K562 (cell line): ENCODE data around the gene CLDND1. TPM values are rescaled to one million over a fixed set of nuclear protein-coding genes. Genes with fewer than 3 reads are reported as not detected.

ENCODE experiments used
- ATAC-seq: fragments of 200-7000 bp; cut with Tn5 transposase; 3 replicates; pipeline ENCODE4 v1.9.1; 2020; ENCODE audit warnings: moderate library complexity
- BruUV-seq: library from RNA; stranded (reverse); fragments of 400-500 nt; replicated peaks from 2 replicates; lab custom pipeline; 2021; lab: Mats Ljungman, UMichigan
- CTCF ChIA-PET: fragments of 300-600 bp; formaldehyde crosslinking; extraction: SDS; loops from one replicate; lab custom pipeline; 2021; ENCODE audit warnings: low intra/inter-chr PET ratio; lab: Yijun Ruan, JAX
- POLR2A ChIA-PET: fragments of 300-600, 350-650 bp; sonication (Branson Sonifier 250); formaldehyde crosslinking; extraction: SDS; loops from one replicate; lab custom pipeline; 2021; ENCODE audit warnings: antibody characterized with exemption, inconsistent platforms; lab: Yijun Ruan, JAX
- DNase-seq, 4 experiments: peaks; one replicate each; pipeline versions ENCODE4 v3.0.0 to v3.0.0-alpha.2; 2011 to 2018; ENCODE audit warnings: low spot score in 3 of 4, mixed read lengths in 3 of 4; ENCODE audit errors: extremely low read depth in 1 of 4
- FAIRE-seq: peaks from 2 replicates; lab custom pipeline; 2011; peaks lifted over from hg19 to GRCh38; lab: Jason Lieb, UNC
- H2AFZ ChIP-seq: 2 replicates; pipeline ENCODE4 v1.6.0; 2011; ENCODE audit warnings: low read depth, low read length, control low read depth, inconsistent platforms
- H3K27ac ChIP-seq: fragments of 200-600 bp; 3 replicates; pipeline ENCODE4 v1.8.0; 2011; ENCODE audit warnings: low read depth, mild to moderate bottlenecking, control low read depth, inconsistent platforms, low read length, moderate library complexity, mixed read lengths; ENCODE audit errors: extremely low read depth
- H3K27me3 ChIP-seq, 2 experiments: fragments of 300-600 bp in 1 of 2; 2 replicates in 1 of 2; 3 replicates in 1 of 2; pipeline versions ENCODE4 v1.6.0 to v1.8.0; 2011; ENCODE audit warnings: inconsistent platforms in 2 of 2, low read length in 2 of 2, mild to moderate bottlenecking in 1 of 2, mixed read lengths in 1 of 2, moderate library complexity in 1 of 2; ENCODE audit not compliant: control insufficient read depth in 2 of 2, insufficient read depth in 2 of 2
- H3K36me3 ChIP-seq: fragments of 300-600 bp; 3 replicates; pipeline ENCODE4 v1.8.0; 2011; ENCODE audit warnings: mild to moderate bottlenecking, low read length, inconsistent platforms; ENCODE audit not compliant: control insufficient read depth, insufficient read depth
- H3K4me1 ChIP-seq, 2 experiments: fragments of 200-600 bp in 1 of 2; replicated peaks in 1 of 2; 2 replicates in 1 of 2; 3 replicates in 1 of 2; pipeline versions ENCODE4 v1.5.1 to v1.8.0; 2011; ENCODE audit warnings: inconsistent platforms in 2 of 2, low read length in 2 of 2, mild to moderate bottlenecking in 1 of 2, mixed read lengths in 1 of 2, moderate library complexity in 1 of 2; ENCODE audit not compliant: control insufficient read depth in 2 of 2, insufficient read depth in 2 of 2
- H3K4me2 ChIP-seq: 2 replicates; pipeline ENCODE4 v1.6.1; 2011; ENCODE audit warnings: low read length, control low read depth, inconsistent platforms, mixed read lengths; ENCODE audit not compliant: insufficient read depth
- H3K4me3 ChIP-seq: fragments of 200-600 bp; sonication (generic), shearing (Covaris generic); 2 replicates; pipeline ENCODE4 v1.5.1; 2016; ENCODE audit warnings: control low read depth, inconsistent platforms
- H3K79me2 ChIP-seq: fragments of 200-600 bp; 3 replicates; pipeline ENCODE4 v1.8.0; 2011; ENCODE audit warnings: low read length, inconsistent platforms; ENCODE audit not compliant: control insufficient read depth, insufficient read depth
- H3K9ac ChIP-seq, 2 experiments: 2 replicates each; pipeline versions ENCODE4 v1.6.0 to v1.6.1; 2011; ENCODE audit warnings: low read depth in 2 of 2, low read length in 2 of 2, control low read depth in 1 of 2, inconsistent platforms in 1 of 2, mild to moderate bottlenecking in 1 of 2, mixed read lengths in 1 of 2; ENCODE audit not compliant: insufficient read depth in 1 of 2
- H3K9me1 ChIP-seq: one replicate; pipeline ENCODE4 v1.6.0; 2011; ENCODE audit warnings: inconsistent platforms, mild to moderate bottlenecking, low read length, moderate library complexity; ENCODE audit not compliant: control insufficient read depth, insufficient read depth
- H3K9me3 ChIP-seq: replicated peaks from 2 replicates; pipeline ENCODE4 v1.5.1; 2011; ENCODE audit warnings: low read depth, low read length, inconsistent platforms; ENCODE audit not compliant: control insufficient read depth, insufficient read depth
- H4K20me1 ChIP-seq: replicated peaks from 2 replicates; pipeline ENCODE4 v1.6.1; 2011; ENCODE audit warnings: low read length, inconsistent platforms, mixed read lengths; ENCODE audit not compliant: control insufficient read depth, insufficient read depth
- BHLHE40 ChIP-seq: IDR thresholded peaks from 2 replicates; pipeline ENCODE4 v1.6.1; 2011; ENCODE audit warnings: low read length, improper control_type of control experiment
- CBX3 ChIP-seq, 2 experiments: IDR thresholded peaks; 1 replicate in 1 of 2; 2 replicates in 1 of 2; pipeline ENCODE4 v1.6.1; 2012; ENCODE audit warnings: inconsistent platforms in 2 of 2, low read length in 2 of 2, borderline replicate concordance in 1 of 2, control low read depth in 1 of 2
- CREB1 ChIP-seq, 2 experiments: sonication (generic) in 1 of 2; formaldehyde crosslinking in 1 of 2; IDR thresholded peaks; 2 replicates each; pipeline versions ENCODE4 v1.6.1 to v1.8.0; 2012 to 2022; ENCODE audit warnings: inconsistent platforms in 1 of 2, mild to moderate bottlenecking in 1 of 2, missing genetic modification reagents in 1 of 2, moderate library complexity in 1 of 2
- KDM5B ChIP-seq: fragments of 200-600 bp; sonication (generic); IDR thresholded peaks from 2 replicates; pipeline ENCODE4 v1.6.1; 2012; ENCODE audit warnings: low read depth, mild to moderate bottlenecking, moderate library complexity, low read length, control low read depth, inconsistent platforms; ENCODE audit not compliant: insufficient replicate concordance
- KLF10 ChIP-seq: fragments of 250-450 bp; sonication (Bioruptor Pico); IDR thresholded peaks from 2 replicates; pipeline ENCODE4 v1.6.1; 2021; ENCODE audit warnings: matching md5 sums
- MCM2 ChIP-seq: fragments of 450-650 bp; IDR thresholded peaks from 2 replicates; pipeline ENCODE4 v1.6.1; 2017; ENCODE audit warnings: low read depth, mild to moderate bottlenecking
- NFE2L1 ChIP-seq: fragments of 450-650 bp; IDR thresholded peaks from 2 replicates; pipeline ENCODE4 v1.6.1; 2016; ENCODE audit warnings: missing genetic modification characterization, low read depth, mild to moderate bottlenecking, missing compliant biosample characterization, moderate library complexity, borderline replicate concordance
- POLR2B ChIP-seq: fragments of 450-650 bp; IDR thresholded peaks from 2 replicates; pipeline ENCODE4 v1.6.1; 2018; ENCODE audit warnings: low read depth; ENCODE audit not compliant: partially characterized antibody
- SRF ChIP-seq, 2 experiments: fragments of 250-450, 450-650 bp in 1 of 2; sonication (Bioruptor Pico) in 1 of 2; sonication (generic) in 1 of 2; formaldehyde crosslinking; IDR thresholded peaks; 2 replicates each; pipeline versions ENCODE4 v1.5.0 to v1.5.1; 2020 to 2022; ENCODE audit warnings: mild to moderate bottlenecking in 1 of 2, missing genetic modification reagents in 1 of 2
- XRCC5 ChIP-seq: fragments of 200-400 bp; formaldehyde crosslinking; IDR thresholded peaks from 2 replicates; pipeline ENCODE4 v1.6.1; 2017; ENCODE audit warnings: low read depth, mild to moderate bottlenecking, low read length
- ZFPM2 ChIP-seq: fragments of 250-450 bp; sonication (Bioruptor Pico); IDR thresholded peaks from 2 replicates; pipeline ENCODE4 v1.5.1; 2022; ENCODE audit warnings: mild to moderate bottlenecking
- ZFX ChIP-seq: sonication (generic); formaldehyde crosslinking; IDR thresholded peaks from 2 replicates; pipeline ENCODE4 v1.8.0; 2022; ENCODE audit warnings: mild to moderate bottlenecking, missing genetic modification reagents, moderate library complexity
- WGBS: fragments of 100-300 bp; shearing (Covaris generic); methylation state at CpG from one replicate; pipeline ENCODE4 v1.1.6; 2016; ENCODE audit warnings: low coverage, mixed read lengths; ENCODE audit not compliant: insufficient coverage; ENCODE audit errors: missing lambda C conversion rate; 5-methylcytosine and 5-hydroxymethylcytosine counted together
- in situ Hi-C: fragments of 300-500 bp; cut with MboI; formaldehyde crosslinking; loops from 4 replicates; pipeline ENCODE4 v1.15.0; 2018; ENCODE audit warnings: inconsistent platforms, mixed read lengths
- intact Hi-C: fragments of 100-400 bp; cut with micrococcal nuclease; formaldehyde crosslinking; loops from 2 replicates; pipeline ENCODE4 v1.14.2; 2022
- polyA plus RNA-seq, 8 experiments: library from polyadenylated mRNA; depleted of rRNA in 4 of 8; stranded (reverse) in 5 of 8; unstranded in 3 of 8; fragments of >200 nt; fragmentation: Nextera tagmentation in 2 of 8; fragmentation: Illumina TruSeq in 1 of 8; extraction: Ambion mirVana in 2 of 8; extraction: Trizol in 1 of 8; gene quantifications; 2 replicates each; pipeline versions ENCODE4 v1.2.1 to v1.2.3, GENCODE V29; 2011 to 2014; ENCODE audit warnings: inconsistent platforms in 1 of 8, missing spikeins in 1 of 8
- total RNA-seq, 7 experiments: library from RNA; depleted of rRNA in 6 of 7; stranded (reverse); fragments of >200 nt in 6 of 7; fragmentation: Illumina TruSeq in 2 of 7; extraction: Trizol in 2 of 7; gene quantifications; 2 replicates each; pipeline versions ENCODE4 v1.2.1 to v1.2.3, GENCODE V29; 2011 to 2021; ENCODE audit warnings: low replicate concordance in 1 of 7

The CLDND1 gene
- total and polyA plus RNA-seq, 9 of the 15 experiments (the other 6 are each of a cell fraction or from before 2014, with no cell fraction given), result 29.2 to 141 (median 60.7) TPM

DNA sequence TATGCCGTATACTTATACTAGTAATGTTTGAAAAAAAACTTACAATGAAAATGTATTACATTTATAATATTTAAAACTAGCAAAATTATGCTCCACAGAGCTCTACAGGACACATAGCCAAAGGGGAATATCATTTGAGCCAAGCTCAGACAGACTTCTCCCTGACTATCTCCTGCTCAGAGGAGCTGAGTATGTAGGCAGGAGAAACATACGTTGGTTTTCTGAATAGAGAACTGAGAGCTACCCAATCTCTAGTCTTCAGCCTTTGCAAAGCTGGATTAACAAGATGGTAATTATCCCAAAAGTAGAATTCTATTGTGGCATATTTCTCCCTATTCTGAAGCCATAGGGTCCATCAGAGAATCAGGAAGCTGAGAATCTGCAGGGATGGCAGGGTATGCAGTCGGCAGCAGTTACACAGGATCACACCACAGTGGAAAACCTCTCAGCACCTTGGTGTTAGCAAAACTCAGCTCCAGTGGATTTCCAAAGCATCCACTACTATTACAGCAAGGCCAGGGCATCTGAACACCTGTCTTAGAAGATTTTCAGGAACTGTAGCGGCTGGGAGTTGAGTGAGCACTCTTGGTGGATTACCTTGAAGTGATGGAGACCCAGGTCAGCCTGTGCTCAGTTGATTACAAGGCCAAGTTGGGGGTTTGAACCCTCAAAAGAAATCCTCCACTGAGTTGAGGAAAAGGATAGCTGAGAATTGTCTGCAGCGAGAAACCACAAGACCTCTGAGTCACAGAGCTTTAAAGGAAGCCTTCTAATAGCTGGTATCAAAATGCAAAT lies 39.2 kb upstream of the CLDND1 start:
- H3K4me3 ChIP-seq, result no peak overlapping the region
- DNase-seq, result no peak
- no peaks in the 10 kb centered on the region for H3K9me1 ChIP-seq
- H3K27ac ChIP-seq, result no peak overlapping the region
- no peaks in the 10 kb centered on the region for H3K36me3 ChIP-seq
- H4K20me1 ChIP-seq, result no peaks in the 10 kb centered on the region
- no peaks in the 10 kb centered on the region for H3K79me2 ChIP-seq
- no peak for FAIRE-seq
- peak overlapping the region; percentile 68; the same call in 1 of the 2 replicates for H2AFZ ChIP-seq
- intact Hi-C loops, result no loop called here
- no peaks in the 10 kb centered on the region; a peak in 2 of 5 replicates for H3K4me1 ChIP-seq
- no peak overlapping the region for H3K4me2 ChIP-seq
- no TSS peak for BruUV-seq
- in situ Hi-C loops, result no loop called here
- no peak overlapping the region for H3K9ac ChIP-seq
- ChIA-PET POLR2A (no interaction called here), CTCF (no interaction called here)
- no peaks in the 10 kb centered on the region for H3K27me3 ChIP-seq
- 50% methylated on average over 5 of the region's 5 CpGs for WGBS
- H3K9me3 ChIP-seq, result no peaks in the 10 kb centered on the region
- ATAC-seq, result no peak; the same call in 1 of the 3 replicates
- TF ChIP-seq MCM2 (no peak), CBX3 (IDR thresholded peaks at IDR 0.05; ENCODE audit: borderline replicate concordance in 1 of 2, low read length in 2 of 2) (no peak), ZFPM2 (no peak), BHLHE40 (no peak), KLF10 (no peak), KDM5B (no peak), SRF (CRISPR knock-in tag; IDR thresholded peaks at IDR 0.05) (no peak), POLR2B (no peak), NFE2L1 (no peak), ZFX (CRISPR knock-in tag) (no peak), CREB1 (IDR thresholded peaks at IDR 0.05) (no peak), CREB1 (CRISPR knock-in tag; IDR thresholded peaks at IDR 0.05) (no peak), XRCC5 (no peak)
